Caco-2 (cell line): ENCODE measurements around the gene TRAPPC14. TPM values are rescaled to one million over a fixed set of nuclear protein-coding genes. Genes with fewer than 3 reads are reported as not detected.

ENCODE experiments used
- BruUV-seq: library from RNA; stranded (reverse); fragments of 400-500 nt; replicated peaks from 2 replicates; lab custom pipeline; 2021; lab: Mats Ljungman, UMichigan
- CTCF ChIA-PET: fragments of 300-600 bp; sonication (Branson Sonifier 250); formaldehyde crosslinking; loops from one replicate; lab custom pipeline; 2022; ENCODE audit warnings: antibody characterized with exemption; lab: Charles Lee
- POLR2A ChIA-PET: fragments of 300-600 bp; sonication (Branson Sonifier 250); formaldehyde crosslinking; loops from one replicate; lab custom pipeline; 2022; ENCODE audit warnings: antibody characterized with exemption; lab: Charles Lee
- DNase-seq, 2 experiments: peaks; one replicate each; pipeline versions ENCODE4 v3.0.0 to v3.0.0-alpha.2; 2020 to 2022
- H3K27me3 ChIP-seq: replicated peaks from 2 replicates; pipeline ENCODE4 v1.6.0; 2011; ENCODE audit warnings: low read length; ENCODE audit not compliant: control insufficient read depth, insufficient read depth
- H3K36me3 ChIP-seq: 2 replicates; pipeline ENCODE4 v1.5.1; 2011; ENCODE audit warnings: low read length; ENCODE audit not compliant: control insufficient read depth, insufficient read depth
- H3K4me1 ChIP-seq: fragments of 250-450 bp; sonication (Bioruptor Pico); 2 replicates; pipeline ENCODE4 v1.5.1; 2020; ENCODE audit warnings: mild to moderate bottlenecking
- H3K4me3 ChIP-seq: 2 replicates; pipeline ENCODE4 v1.5.1; 2011; ENCODE audit warnings: low read depth, mild to moderate bottlenecking, control low read depth, low read length
- H3K9me3 ChIP-seq: fragments of 250-450 bp; sonication (Bioruptor Pico); 2 replicates; pipeline ENCODE4 v1.5.1; 2020; ENCODE audit warnings: mild to moderate bottlenecking, moderate library complexity
- H3K27ac Mint-ChIP-seq: one replicate; pipeline ENCODE4 v1.8.0; 2022; ENCODE audit warnings: mixed read lengths; ENCODE audit not compliant: unreplicated experiment
- H3K27me3 Mint-ChIP-seq: one replicate; pipeline ENCODE4 v1.8.0; 2022; ENCODE audit warnings: mixed read lengths; ENCODE audit not compliant: insufficient read depth, unreplicated experiment
- H3K36me3 Mint-ChIP-seq: one replicate; pipeline ENCODE4 v1.8.0; 2022; ENCODE audit warnings: mild to moderate bottlenecking, mixed read lengths; ENCODE audit not compliant: insufficient read depth, unreplicated experiment
- H3K4me1 Mint-ChIP-seq: one replicate; pipeline ENCODE4 v1.8.0; 2022; ENCODE audit warnings: low read depth, mixed read lengths; ENCODE audit not compliant: unreplicated experiment
- H3K4me3 Mint-ChIP-seq: one replicate; pipeline ENCODE4 v1.8.0; 2022; ENCODE audit warnings: mild to moderate bottlenecking, moderate library complexity, mixed read lengths; ENCODE audit not compliant: unreplicated experiment
- H3K9me3 Mint-ChIP-seq: one replicate; pipeline ENCODE4 v1.8.0; 2022; ENCODE audit warnings: mixed read lengths; ENCODE audit not compliant: unreplicated experiment
- CTCF ChIP-seq, 2 experiments: fragments of 200-600 bp in 1 of 2; IDR thresholded peaks; 1 replicate in 1 of 2; 2 replicates in 1 of 2; pipeline versions ENCODE4 v1.5.1 to v1.8.0; 2011 to 2022; ENCODE audit warnings: antibody characterized with exemption in 1 of 2, control low read depth in 1 of 2, inconsistent platforms in 1 of 2, low read depth in 1 of 2, low read length in 1 of 2, mild to moderate bottlenecking in 1 of 2, moderate library complexity in 1 of 2; ENCODE audit not compliant: insufficient read depth in 1 of 2, severe bottlenecking in 1 of 2, unreplicated experiment in 1 of 2
- intact Hi-C: fragments of 100-400 bp; cut with micrococcal nuclease; formaldehyde crosslinking; loops from one replicate; pipeline ENCODE4 v1.10.0; 2022; ENCODE audit not compliant: unreplicated experiment
- total RNA-seq: library from RNA; stranded (reverse); gene quantifications from 2 replicates; pipeline ENCODE4 v1.2.3, GENCODE V29; 2022

TRAPPC14 gene
- total RNA-seq, 1 experiment from 2014 or later = 23.2 TPM

- intact Hi-C loops = no loop called here
- DNase-seq = no peak
- Mint-ChIP-seq H3K4me3 (no peak overlapping the region), H3K36me3 (peaks cover 33% of the 10 kb centered on the region), H3K27ac (no peak overlapping the region), H3K4me1 (peaks cover 22% of the 10 kb centered on the region), H3K27me3 (no peaks in the 10 kb centered on the region), H3K9me3 (no peaks in the 10 kb centered on the region)
- BruUV-seq = no TSS peak
- Histone ChIP-seq H3K4me3 (no peak overlapping the region), H3K9me3 (no peaks in the 10 kb centered on the region), H3K27me3 (no peaks in the 10 kb centered on the region), H3K36me3 (no peaks in the 10 kb centered on the region), H3K4me1 (peaks cover 19% of the 10 kb centered on the region)
- CTCF ChIA-PET = no interaction called here
- no peak for TF ChIP-seq CTCF (IDR thresholded peaks at IDR 0.05; ENCODE audit: insufficient read depth in 1 of 2, low read depth in 1 of 2, low read length in 1 of 2, severe bottlenecking in 1 of 2, unreplicated experiment in 1 of 2)
- POLR2A ChIA-PET = no interaction called here
These were observed 36.5 kb downstream of the TRAPPC14 start for GRCh38 chr7:100122067-100122466.

DNA sequence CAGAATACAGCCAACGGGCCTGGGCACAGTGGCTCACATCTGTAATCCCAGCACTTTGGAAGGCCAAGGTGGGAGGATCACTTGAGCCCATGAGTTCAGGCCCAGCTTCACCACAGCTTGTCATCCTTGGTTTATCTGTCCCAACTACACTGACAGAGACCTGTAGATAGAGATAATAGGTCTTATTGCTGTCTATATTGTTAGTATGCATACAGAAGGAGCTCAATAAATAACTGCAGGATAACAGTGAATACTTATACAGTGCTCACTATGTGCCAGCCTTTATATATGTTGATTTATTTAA, 37.8 kb downstream of the TRAPPC14 start:
- DNase-seq = no peak
- Mint-ChIP-seq H3K27me3 (no peaks in the 10 kb centered on the region), H3K36me3 (peaks cover 25% of the 10 kb centered on the region), H3K27ac (no peak overlapping the region), H3K9me3 (peaks cover 9% of the 10 kb centered on the region), H3K4me3 (peak overlapping the region; percentile 100), H3K4me1 (peaks cover 32% of the 10 kb centered on the region)
- no peaks in the 10 kb centered on the region for H3K36me3 ChIP-seq
- H3K4me1 ChIP-seq = peaks cover 20% of the 10 kb centered on the region
- POLR2A ChIA-PET = no interaction called here
- intact Hi-C loops = no loop called here
- H3K9me3 ChIP-seq = no peaks in the 10 kb centered on the region
- no peak overlapping the region for H3K4me3 ChIP-seq
- no TSS peak for BruUV-seq
- no peak for TF ChIP-seq CTCF (IDR thresholded peaks at IDR 0.05; ENCODE audit: insufficient read depth in 1 of 2, low read depth in 1 of 2, low read length in 1 of 2, severe bottlenecking in 1 of 2, unreplicated experiment in 1 of 2)
- no peaks in the 10 kb centered on the region for H3K27me3 ChIP-seq
- CTCF ChIA-PET = no interaction called here

- Mint-ChIP-seq H3K36me3 (peaks cover 26% of the 10 kb centered on the region), H3K9me3 (peaks cover 9% of the 10 kb centered on the region), H3K27me3 (no peaks in the 10 kb centered on the region), H3K27ac (peak overlapping the region; percentile 100), H3K4me3 (peak overlapping the region; percentile 100), H3K4me1 (peaks cover 27% of the 10 kb centered on the region)
- intact Hi-C loops = loop anchor here (1.0 kb wide), 1 partner anchor 7 kb away; no protein-coding TSS in a partner anchor
- DNase-seq = peak; percentile 65 to 74
- BruUV-seq = TSS peak; percentile 83
- Histone ChIP-seq H3K27me3 (no peaks in the 10 kb centered on the region), H3K36me3 (no peaks in the 10 kb centered on the region), H3K4me1 (peaks cover 15% of the 10 kb centered on the region), H3K4me3 (peak overlapping the region; percentile 65), H3K9me3 (no peaks in the 10 kb centered on the region)
- no peak for TF ChIP-seq CTCF (IDR thresholded peaks at IDR 0.05; ENCODE audit: insufficient read depth in 1 of 2, low read depth in 1 of 2, low read length in 1 of 2, severe bottlenecking in 1 of 2, unreplicated experiment in 1 of 2)
- CTCF ChIA-PET = no interaction called here
- POLR2A ChIA-PET = no interaction called here
These were observed 38.4 kb downstream of the TRAPPC14 start for GRCh38 chr7:100119970-100120732.
